ENCODE data around the gene CIAPIN1. TPM values are rescaled to one million over a fixed set of nuclear protein-coding genes. Genes with fewer than 3 reads are reported as not detected.

The CIAPIN1 gene
- polyA plus RNA-seq, 1 of the 3 experiments (the other 2 are of a cell fraction): 43.6 TPM

GRCh38 chr16:57464523-57464922 is 17.3 kb upstream of the CIAPIN1 start:
- no peak overlapping the region for H3K4me2 ChIP-seq
- TF ChIP-seq, protein P1, sequence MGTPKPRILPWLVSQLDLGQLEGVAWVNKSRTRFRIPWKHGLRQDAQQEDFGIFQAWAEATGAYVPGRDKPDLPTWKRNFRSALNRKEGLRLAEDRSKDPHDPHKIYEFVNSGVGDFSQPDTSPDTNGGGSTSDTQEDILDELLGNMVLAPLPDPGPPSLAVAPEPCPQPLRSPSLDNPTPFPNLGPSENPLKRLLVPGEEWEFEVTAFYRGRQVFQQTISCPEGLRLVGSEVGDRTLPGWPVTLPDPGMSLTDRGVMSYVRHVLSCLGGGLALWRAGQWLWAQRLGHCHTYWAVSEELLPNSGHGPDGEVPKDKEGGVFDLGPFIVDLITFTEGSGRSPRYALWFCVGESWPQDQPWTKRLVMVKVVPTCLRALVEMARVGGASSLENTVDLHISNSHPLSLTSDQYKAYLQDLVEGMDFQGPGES (IDR thresholded peaks at IDR 0.05; ENCODE audit: low read depth, low read length): no peak
- TF ChIP-seq RXRA (IDR thresholded peaks at IDR 0.05; ENCODE audit: borderline replicate concordance, low read depth) (no peak), JUND (IDR thresholded peaks at IDR 0.05) (no peak), NRF1 (IDR thresholded peaks at IDR 0.05; ENCODE audit: low read depth, low read length) (no peak), EP300 (IDR thresholded peaks at IDR 0.05; ENCODE audit: borderline replicate concordance in 1 of 2, low read depth in 1 of 2, low read length in 1 of 2) (no peak), TAF1 (IDR thresholded peaks at IDR 0.05; ENCODE audit: borderline replicate concordance, low read depth, low read length) (no peak), FOSL2 (IDR thresholded peaks at IDR 0.05; ENCODE audit: borderline replicate concordance, low read depth) (no peak), TEAD4 (IDR thresholded peaks at IDR 0.05; ENCODE audit: borderline replicate concordance, insufficient read depth) (no peak), REST (IDR thresholded peaks at IDR 0.05; ENCODE audit: low read depth, low read length) (no peak), FOXM1 (IDR thresholded peaks at IDR 0.05; ENCODE audit: low read depth) (no peak), MXI1 (IDR thresholded peaks at IDR 0.05; ENCODE audit: low read depth, low read length) (no peak), RCOR1 (IDR thresholded peaks at IDR 0.05; ENCODE audit: low read length) (no peak), ELF1 (IDR thresholded peaks at IDR 0.05) (no peak), YY1 (IDR thresholded peaks at IDR 0.05; ENCODE audit: low read depth) (no peak)
- TF ChIP-seq, protein P2, sequence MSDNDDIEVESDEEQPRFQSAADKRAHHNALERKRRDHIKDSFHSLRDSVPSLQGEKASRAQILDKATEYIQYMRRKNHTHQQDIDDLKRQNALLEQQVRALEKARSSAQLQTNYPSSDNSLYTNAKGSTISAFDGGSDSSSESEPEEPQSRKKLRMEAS (IDR thresholded peaks at IDR 0.05; ENCODE audit: low read depth): no peak
- H3K27ac ChIP-seq (ENCODE audit: low read depth in 2 of 2, low read length in 1 of 2): no peak overlapping the region
- H3K79me2 ChIP-seq (ENCODE audit: insufficient read depth): peaks cover 35% of the 10 kb centered on the region
- peaks cover 5% of the 10 kb centered on the region for H3F3A ChIP-seq (replicated peaks; ENCODE audit: insufficient read depth)
- no peaks in the 10 kb centered on the region for H3K27me3 ChIP-seq (ENCODE audit: insufficient read depth)
- H3K4me3 ChIP-seq (ENCODE audit: low read depth in 2 of 2, low read length in 1 of 2): no peak overlapping the region
- no peak overlapping the region for H3K9ac ChIP-seq
- POLR2A ChIA-PET: interaction anchor here (2.5 to 3.2 kb wide), 2 partner anchors 8 to 46 kb away, joined by 7 to 17 read pairs; no protein-coding TSS in a partner anchor
- whole genome bisulfite sequencing (ENCODE audit: low lambda C conversion rate): 83% methylated on average over 2 of the region's 2 CpGs
- CTCF ChIA-PET: interaction anchor here (1.2 to 13.6 kb wide), 4 partner anchors 14 to 52 kb away, joined by 3 to 218 read pairs (median 54); no protein-coding TSS in a partner anchor
- no peaks in the 10 kb centered on the region for H3K9me3 ChIP-seq
- H4K20me1 ChIP-seq (ENCODE audit: insufficient read depth): no peaks in the 10 kb centered on the region
- no peak overlapping the region for H2AFZ ChIP-seq (ENCODE audit: low read depth)
- no peak for DNase-seq
- H3K4me1 ChIP-seq (ENCODE audit: control insufficient read depth in 1 of 2, insufficient read depth in 2 of 2, low read depth in 1 of 2, low read length in 1 of 2): peaks cover 8 to 15% of the 10 kb centered on the region in 2 experiments; a peak in 1 of 4 replicates
- H3K9me2 ChIP-seq: no peaks in the 10 kb centered on the region
- H3K36me3 ChIP-seq (replicated peaks in 1 of 2; ENCODE audit: control insufficient read depth in 1 of 2, insufficient read depth in 2 of 2, low read length in 1 of 2): peaks cover 51 to 64% of the 10 kb centered on the region in 2 experiments
